SK-N-SH (cell line): ENCODE data around the gene SLC24A3.

Experiments used
- FOSL2 ChIP-seq: IDR thresholded peaks from 2 replicates; pipeline ENCODE4 v1.4.0; 2012; ENCODE audit warnings: low read depth, mild to moderate bottlenecking, moderate library complexity, borderline replicate concordance
- RCOR1 ChIP-seq: fragments of 150-350 bp; IDR thresholded peaks from 2 replicates; pipeline ENCODE4 v1.6.1; 2017; ENCODE audit warnings: antibody characterized with exemption, low read length
- TF ChIP-seq, protein P1 (sequence below): fragments of 200-600 bp; sonication (generic); IDR thresholded peaks from 2 replicates; pipeline ENCODE4 v1.6.1; 2017; ENCODE audit warnings: antibody characterized with exemption, mild to moderate bottlenecking, moderate library complexity
- TF ChIP-seq, protein P2 (sequence below): IDR thresholded peaks from 2 replicates; pipeline ENCODE4 v1.4.0; 2012; ENCODE audit warnings: low read depth, borderline replicate concordance
- TF ChIP-seq, protein P3 (sequence below): IDR thresholded peaks from 2 replicates; pipeline ENCODE4; 2012

DNA sequence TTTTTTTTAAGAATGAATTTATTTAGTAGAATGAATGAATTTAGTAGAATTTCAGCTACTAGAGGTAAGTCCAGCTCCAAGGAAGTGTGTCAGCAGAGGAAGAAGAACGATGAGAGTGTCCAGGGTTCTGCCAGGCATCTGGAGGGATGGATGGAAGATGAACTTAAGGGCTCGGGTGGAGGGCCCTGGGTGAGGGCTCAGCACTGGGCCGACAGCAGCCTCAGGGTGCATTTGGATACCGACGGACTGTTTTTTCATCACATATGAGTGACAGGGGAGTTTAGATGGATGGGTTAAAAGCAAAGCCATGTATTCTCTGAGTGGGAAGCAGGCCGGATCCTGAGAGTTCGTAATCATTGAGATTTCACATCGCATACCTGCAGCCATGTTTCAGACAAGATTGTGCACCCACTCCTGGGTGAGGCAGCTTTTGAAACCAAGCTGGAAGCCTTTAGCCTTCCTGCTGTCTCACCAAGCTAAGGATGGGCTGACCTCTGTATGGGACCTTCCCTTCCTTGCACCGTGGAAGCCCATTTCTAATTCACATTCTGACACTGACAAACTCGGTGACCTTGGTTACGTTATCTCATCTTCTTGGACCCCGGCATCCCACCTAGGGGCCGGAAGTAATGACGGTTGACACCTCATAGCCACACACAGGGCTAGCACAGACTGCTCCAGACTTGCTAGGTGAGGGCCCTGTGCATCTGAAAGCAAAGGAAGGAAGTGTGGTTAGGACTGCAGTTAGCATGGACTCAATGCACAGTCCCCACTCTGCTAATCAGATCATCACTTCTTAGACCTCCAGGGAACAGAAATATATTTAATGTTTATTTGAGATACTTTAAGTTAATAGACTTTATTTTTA is 228.5 kb downstream of the SLC24A3 start:
- TF ChIP-seq, protein P1, sequence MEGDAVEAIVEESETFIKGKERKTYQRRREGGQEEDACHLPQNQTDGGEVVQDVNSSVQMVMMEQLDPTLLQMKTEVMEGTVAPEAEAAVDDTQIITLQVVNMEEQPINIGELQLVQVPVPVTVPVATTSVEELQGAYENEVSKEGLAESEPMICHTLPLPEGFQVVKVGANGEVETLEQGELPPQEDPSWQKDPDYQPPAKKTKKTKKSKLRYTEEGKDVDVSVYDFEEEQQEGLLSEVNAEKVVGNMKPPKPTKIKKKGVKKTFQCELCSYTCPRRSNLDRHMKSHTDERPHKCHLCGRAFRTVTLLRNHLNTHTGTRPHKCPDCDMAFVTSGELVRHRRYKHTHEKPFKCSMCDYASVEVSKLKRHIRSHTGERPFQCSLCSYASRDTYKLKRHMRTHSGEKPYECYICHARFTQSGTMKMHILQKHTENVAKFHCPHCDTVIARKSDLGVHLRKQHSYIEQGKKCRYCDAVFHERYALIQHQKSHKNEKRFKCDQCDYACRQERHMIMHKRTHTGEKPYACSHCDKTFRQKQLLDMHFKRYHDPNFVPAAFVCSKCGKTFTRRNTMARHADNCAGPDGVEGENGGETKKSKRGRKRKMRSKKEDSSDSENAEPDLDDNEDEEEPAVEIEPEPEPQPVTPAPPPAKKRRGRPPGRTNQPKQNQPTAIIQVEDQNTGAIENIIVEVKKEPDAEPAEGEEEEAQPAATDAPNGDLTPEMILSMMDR, result no peak
- no peak for TF ChIP-seq RCOR1
- TF ChIP-seq FOSL2, result no peak
- TF ChIP-seq, protein P2, sequence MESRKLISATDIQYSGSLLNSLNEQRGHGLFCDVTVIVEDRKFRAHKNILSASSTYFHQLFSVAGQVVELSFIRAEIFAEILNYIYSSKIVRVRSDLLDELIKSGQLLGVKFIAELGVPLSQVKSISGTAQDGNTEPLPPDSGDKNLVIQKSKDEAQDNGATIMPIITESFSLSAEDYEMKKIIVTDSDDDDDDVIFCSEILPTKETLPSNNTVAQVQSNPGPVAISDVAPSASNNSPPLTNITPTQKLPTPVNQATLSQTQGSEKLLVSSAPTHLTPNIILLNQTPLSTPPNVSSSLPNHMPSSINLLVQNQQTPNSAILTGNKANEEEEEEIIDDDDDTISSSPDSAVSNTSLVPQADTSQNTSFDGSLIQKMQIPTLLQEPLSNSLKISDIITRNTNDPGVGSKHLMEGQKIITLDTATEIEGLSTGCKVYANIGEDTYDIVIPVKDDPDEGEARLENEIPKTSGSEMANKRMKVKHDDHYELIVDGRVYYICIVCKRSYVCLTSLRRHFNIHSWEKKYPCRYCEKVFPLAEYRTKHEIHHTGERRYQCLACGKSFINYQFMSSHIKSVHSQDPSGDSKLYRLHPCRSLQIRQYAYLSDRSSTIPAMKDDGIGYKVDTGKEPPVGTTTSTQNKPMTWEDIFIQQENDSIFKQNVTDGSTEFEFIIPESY, result no peak
- TF ChIP-seq, protein P3, sequence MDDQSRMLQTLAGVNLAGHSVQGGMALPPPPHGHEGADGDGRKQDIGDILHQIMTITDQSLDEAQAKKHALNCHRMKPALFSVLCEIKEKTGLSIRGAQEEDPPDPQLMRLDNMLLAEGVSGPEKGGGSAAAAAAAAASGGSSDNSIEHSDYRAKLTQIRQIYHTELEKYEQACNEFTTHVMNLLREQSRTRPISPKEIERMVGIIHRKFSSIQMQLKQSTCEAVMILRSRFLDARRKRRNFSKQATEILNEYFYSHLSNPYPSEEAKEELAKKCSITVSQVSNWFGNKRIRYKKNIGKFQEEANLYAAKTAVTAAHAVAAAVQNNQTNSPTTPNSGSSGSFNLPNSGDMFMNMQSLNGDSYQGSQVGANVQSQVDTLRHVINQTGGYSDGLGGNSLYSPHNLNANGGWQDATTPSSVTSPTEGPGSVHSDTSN, result no peak
